ENCODE measurements around the gene GRAP2.
A peak's percentile ranks its signal among the peaks of the same experiment; 100 is the strongest.
"Not testable (repeated sequence)": the region's sequence is repeated elsewhere in the genome, so short reads cannot be mapped to it uniquely, and the experiment has no call there.

The GRAP2 gene

DNA sequence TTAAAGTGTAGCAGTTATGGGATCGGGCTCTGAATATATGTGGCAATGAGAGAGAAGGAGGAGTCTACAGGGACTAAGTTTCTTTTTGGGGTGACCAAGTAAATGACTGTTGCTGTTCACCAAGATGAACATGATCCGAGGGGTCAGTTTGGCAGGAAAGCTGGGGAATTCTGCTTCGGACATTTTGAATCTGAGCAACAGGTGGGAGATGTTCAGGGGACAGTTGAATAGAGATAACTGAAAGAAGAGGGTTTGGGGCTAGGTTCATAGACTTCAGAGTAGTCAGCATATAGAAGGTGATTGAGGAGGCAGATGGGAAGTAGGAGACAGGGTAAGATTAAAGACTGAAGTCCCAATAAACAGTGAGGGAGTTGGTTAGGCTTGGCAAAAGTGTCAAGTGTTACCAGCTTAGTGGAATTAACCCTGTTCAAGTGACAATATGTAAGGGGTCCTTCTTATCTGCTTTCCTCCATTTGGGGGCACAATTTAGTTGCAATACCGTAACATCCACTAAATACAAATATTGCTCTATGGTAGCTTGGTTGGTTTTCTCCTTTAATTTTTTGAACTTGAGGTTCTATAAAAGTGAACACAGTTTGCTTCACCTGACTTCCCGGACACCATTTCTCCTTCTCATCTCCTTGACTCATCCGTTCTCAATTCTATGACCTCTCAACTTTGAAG, 4.4 kb upstream of the GRAP2 start:
- no peak for DNase-seq (ENCODE audit: low read depth in 1 of 2, low spot score in 1 of 2)

- no peak for DNase-seq (ENCODE audit: low read depth in 1 of 2, low spot score in 1 of 2)
Measured at GRCh38 chr22:39897841-39898240, 3.0 kb upstream of the GRAP2 start.

DNA sequence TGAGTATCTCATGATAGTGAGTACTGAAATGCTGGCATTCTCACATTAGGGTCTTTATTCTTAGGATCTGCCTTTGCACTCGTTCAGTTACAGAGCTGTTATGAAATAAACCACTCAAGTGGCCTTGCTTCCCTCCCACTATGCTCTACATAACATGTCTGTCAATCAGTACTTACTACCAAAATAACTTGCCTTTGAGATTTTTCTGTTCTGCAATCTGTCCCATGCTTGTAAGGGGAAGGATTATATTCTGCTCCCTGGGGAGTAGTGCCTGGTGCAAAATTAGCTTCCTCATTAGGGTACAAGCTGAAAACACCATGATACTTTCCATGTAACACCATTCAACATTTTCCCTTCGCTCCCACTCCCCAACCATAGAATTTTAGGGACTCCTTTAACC, 1.9 kb upstream of the GRAP2 start:
- no peak for DNase-seq (ENCODE audit: low read depth in 1 of 2, low spot score in 1 of 2)

DNA sequence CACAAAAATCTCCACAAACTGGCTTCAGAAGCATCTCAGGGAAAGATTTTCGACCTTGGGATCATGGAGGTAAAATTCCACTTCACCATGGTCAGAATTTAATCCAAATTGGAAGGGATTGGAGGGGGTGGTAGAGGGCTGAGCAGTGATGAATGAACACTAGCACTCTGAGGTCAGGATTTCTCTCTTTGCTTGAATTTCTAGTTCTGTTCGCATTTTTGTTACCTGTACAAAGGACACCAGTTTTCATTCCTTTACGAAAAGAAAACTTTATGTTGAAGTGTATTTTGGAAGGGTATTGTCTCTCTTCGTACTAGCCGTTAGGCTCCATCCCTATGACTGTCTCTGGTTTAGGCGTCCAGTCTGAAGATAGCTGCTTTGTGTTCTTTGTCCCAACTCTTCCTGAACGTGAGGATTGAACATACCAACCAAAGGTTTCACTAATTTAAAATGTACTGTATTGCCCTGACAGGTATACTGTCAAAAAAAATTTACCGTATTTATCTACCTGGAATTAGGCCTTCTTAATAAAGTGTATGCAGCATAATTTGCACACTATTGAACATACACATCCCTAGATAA, 772 bp downstream of the GRAP2 start:
- no peak for DNase-seq (ENCODE audit: low read depth in 1 of 2, low spot score in 1 of 2)

GRCh38 chr22:39904024-39904423, 3.1 kb downstream of the GRAP2 start:
- not testable (repeated sequence) for DNase-seq (ENCODE audit: low read depth in 1 of 2, low spot score in 1 of 2)

DNA sequence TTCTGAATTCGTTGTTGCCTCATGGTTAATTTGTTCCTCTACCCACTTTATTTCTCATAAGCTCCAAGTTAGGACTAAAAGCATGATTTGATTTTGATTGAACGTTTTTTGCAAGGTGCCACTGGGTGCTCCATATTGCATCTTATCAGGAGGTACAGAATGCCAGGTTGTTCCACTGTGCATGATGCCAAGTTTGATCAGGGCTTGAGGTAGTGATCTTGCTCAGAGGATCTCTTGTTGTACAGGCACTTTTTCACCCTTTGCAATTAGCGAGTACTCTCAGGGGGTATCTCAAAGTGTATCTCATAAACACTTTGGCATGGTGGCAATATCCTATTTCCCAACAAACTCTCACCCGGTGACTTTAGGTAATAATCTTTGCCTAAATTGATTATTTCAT, 4.0 kb downstream of the GRAP2 start:
- DNase-seq (ENCODE audit: low read depth in 1 of 2, low spot score in 1 of 2): no peak

- DNase-seq (ENCODE audit: low read depth in 1 of 2, low spot score in 1 of 2): no peak
Measured at GRCh38 chr22:39905687-39906086, 4.8 kb downstream of the GRAP2 start.

- no peak for DNase-seq (ENCODE audit: low read depth in 1 of 2, low spot score in 1 of 2)
Measured at GRCh38 chr22:39906207-39906606, 5.3 kb downstream of the GRAP2 start.

DNA sequence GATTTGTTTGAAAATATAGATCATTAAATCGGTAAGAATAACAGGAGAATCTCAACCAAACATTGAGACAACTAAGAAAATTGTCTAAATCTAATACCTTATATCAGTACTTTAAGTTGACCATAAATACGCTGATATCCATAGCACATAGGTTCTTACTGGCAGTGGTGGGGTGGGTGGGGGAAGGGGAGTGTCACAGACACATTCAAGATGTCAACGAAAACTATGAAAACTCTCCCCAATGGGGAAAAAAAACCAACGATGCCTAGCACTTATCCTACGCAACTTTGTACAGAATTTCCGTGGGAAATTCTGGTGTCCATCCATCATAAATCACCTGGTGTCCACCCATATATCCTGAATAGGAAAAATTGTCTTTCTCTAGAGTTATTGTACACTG, 6.2 kb downstream of the GRAP2 start:
- no peak for DNase-seq (ENCODE audit: low read depth in 1 of 2, low spot score in 1 of 2)

GRCh38 chr22:39907605-39908097, 6.8 kb downstream of the GRAP2 start:
- DNase-seq (ENCODE audit: low read depth in 1 of 2, low spot score in 1 of 2): no peak

DNA sequence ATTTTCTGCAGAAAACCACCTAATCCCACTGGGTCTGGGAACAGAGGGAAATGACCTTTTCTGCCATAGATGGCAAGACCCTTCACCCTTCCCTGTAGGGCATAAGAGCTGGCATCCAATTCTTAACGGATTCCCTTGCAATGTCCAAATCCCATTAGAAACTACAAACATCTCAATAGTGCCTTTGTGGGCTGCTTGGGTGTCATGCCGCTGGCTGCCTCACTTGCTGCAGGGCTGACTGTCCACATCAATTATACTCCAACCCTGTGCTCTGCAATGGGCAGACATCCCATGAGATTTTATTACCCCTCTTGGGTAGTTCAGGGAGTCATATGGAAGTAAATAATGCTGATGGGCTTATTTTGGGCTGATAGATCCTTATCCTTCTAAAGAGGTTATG, 7.3 kb downstream of the GRAP2 start:
- DNase-seq (ENCODE audit: low read depth in 1 of 2, low spot score in 1 of 2): no peak

GRCh38 chr22:39908737-39909136, 7.9 kb downstream of the GRAP2 start:
- no peak for DNase-seq (ENCODE audit: low read depth in 1 of 2, low spot score in 1 of 2)

DNA sequence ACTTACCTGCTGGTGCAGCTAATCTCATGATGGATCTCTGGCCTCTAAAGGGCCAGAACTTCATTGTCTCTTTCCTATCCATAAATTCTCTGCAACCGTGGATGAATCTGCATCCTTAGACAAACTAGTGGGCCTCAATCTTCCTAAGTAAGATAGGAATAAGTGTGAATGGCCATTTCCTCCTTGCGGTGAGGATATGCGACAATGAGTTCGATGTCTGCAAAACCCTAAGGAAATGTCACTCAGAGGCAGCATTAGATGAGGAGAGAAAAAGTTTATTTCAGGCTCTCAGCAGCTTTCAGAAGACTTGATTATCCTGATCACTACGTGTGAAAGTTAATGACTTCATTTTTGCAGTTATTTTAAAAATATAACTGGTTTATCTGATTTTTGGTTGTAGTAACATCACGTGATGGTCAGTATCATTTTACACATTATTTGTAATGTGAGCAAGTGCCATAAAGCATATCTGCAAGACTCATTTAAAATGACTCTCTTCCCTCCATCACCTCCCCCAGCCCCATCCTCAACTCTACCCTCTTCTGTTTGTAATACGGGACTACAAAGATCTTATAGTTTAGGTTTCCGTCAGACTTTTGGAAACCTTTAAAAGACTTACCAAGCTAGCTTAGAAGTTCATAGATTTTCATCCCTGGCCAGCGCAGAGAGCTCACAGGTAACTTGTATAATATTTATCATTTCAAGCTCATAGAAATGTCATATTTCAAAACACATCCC, 10.2 kb downstream of the GRAP2 start:
- no peak for DNase-seq (ENCODE audit: low read depth in 1 of 2, low spot score in 1 of 2)

- no peak for DNase-seq (ENCODE audit: low read depth in 1 of 2, low spot score in 1 of 2)
Measured at GRCh38 chr22:39913321-39913720, 12.4 kb downstream of the GRAP2 start.

- DNase-seq (ENCODE audit: low read depth in 1 of 2, low spot score in 1 of 2): no peak
Measured at GRCh38 chr22:39913886-39914285, 13.0 kb downstream of the GRAP2 start.

- no peak for DNase-seq (ENCODE audit: low read depth in 1 of 2, low spot score in 1 of 2)
Measured at GRCh38 chr22:39914584-39914983, 13.7 kb downstream of the GRAP2 start.

- no peak for DNase-seq (ENCODE audit: low read depth in 1 of 2, low spot score in 1 of 2)
Measured at GRCh38 chr22:39915295-39915726, 14.4 kb downstream of the GRAP2 start.

DNA sequence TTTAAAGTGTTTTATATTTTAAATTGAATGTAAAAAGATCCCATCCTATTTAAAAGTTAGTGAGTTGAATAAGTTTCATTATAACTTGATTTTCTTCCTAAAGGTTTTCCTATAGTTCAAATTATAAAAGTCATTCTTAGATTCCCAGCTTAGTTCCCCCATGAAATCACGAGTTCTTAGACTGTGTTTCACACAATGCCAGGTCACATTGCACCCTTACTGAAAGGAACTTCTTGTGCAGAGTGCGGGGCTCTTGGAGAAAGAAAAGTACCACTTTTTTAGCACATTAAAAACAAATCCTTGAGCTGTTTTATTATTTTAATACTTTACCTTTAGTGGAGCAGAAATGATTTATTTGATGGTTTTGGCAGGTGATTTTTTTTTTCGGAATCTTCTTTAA, 15.6 kb downstream of the GRAP2 start:
- no peak for DNase-seq (ENCODE audit: low read depth in 1 of 2, low spot score in 1 of 2)

- DNase-seq (ENCODE audit: low read depth in 1 of 2, low spot score in 1 of 2): no peak
Measured at GRCh38 chr22:39917197-39917643, 16.3 kb downstream of the GRAP2 start.

DNA sequence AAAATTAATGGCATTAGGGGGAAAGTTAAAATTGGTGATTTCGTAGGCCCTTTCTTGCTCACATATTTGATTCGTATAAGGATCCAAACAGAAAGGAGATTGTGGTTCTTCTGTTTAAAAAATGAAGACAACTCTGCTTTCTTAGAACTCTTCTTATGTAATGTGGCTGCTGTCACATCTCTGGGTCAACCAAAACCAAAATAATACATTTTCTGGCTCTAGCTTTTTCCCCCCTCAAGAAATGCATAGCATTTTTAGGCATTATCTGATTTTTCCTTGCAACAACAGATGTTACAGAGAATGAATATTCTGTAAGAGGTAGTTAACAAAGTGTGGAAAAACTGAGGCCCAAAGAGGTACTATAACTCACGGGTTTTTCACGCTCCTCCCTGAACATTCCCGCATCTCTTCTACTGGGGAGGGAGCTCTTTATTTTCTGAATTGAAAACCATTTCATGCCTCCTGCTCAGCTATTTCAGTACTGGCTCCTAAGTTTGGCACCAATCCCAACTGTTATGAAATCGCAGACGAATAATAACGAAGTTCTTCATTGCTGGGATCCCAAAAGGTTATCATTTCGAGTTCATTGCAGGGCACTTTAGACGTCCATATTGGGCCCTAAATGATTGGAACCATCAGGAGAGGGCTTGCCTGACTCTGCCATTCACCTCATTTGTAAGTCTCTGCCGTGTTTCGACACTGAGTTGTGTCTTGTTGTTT, 17.1 kb downstream of the GRAP2 start:
- DNase-seq (ENCODE audit: low read depth in 1 of 2, low spot score in 1 of 2): no peak

DNA sequence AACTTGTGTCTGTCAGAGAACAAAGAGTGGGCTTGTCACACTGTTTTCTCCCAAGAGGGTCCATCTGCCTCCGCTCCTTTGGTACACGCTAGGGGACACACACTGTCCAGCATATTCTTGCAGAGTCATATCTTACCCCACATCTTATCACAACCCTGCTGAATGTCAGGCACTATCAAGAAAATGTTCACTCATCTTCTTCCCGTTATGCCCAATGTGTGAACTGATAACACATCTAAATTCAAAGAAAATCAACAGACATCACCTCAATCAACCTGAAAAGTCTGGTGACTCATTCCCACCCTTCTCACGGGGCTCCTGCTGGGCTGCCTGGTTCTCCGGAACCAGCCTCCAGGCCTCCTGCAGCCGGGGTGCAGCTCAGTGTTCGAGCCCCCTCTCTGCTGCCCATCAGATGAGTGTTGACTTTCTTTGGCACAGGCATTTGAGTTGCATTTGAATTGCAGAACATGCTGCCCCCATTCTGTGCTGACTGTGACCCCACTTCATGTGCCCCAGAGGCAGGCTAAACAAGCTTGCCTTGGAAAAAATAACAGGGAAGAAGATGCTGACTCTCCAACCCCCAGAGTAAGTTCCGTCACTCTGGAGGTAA, 19.4 kb downstream of the GRAP2 start:
- DNase-seq (ENCODE audit: low read depth in 1 of 2, low spot score in 1 of 2): peak in 1 of 2 donors; percentile 52

All from activated T-helper 1 cell treated with anti-CD3 and anti-CD28 coated beads, Interleukin-2, amount 50 U/mL, for 16 hours (primary cell).